ENCODE measurements around the gene KDM2B. TPM values are rescaled to one million over a fixed set of nuclear protein-coding genes. Genes with fewer than 3 reads are reported as not detected.
A peak's percentile ranks its signal among the peaks of the same experiment; 100 is the strongest.
"Not testable (repeated sequence)": the region's sequence is repeated elsewhere in the genome, so short reads cannot be mapped to it uniquely, and the experiment has no call there.

Gene KDM2B
- total RNA-seq, 1 donor from 2014 or later: 18.9 TPM

DNA sequence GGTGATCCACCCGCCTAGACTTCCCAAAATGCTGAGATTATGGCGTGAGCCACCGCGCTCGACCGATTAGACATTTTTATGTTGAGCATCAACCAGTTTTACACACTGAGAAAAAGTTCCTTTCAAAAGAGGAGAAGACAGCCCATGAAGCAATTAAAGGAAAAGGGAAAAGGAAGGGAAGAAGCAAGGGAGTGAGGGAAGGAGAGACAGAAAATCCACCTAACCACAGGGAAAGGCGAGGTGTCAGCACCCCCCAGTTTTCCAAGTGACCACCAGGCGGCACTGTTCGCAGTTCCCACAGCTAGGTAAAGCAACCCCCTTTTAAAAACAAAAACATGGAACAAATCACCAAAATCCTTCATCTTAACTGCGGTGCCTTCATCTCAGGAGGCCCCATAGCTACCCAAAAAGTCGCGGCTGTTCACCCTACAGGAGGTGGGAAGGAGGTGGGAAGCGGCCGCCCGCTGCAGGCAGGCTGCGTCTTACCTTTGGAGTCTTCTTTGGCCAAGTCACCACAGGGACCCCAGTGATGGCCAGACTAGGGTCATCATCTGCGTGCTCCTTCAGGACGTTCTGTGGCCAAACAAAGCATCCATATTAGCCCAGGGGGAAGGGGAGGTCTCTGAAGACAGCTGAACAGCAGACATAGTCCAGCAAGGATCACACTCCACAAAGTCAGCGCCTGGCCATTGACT is 86.6 kb downstream of the KDM2B start:
- H3K4me1 ChIP-seq: no peaks in the 10 kb centered on the region
- H3K36me3 ChIP-seq: no peaks in the 10 kb centered on the region
- no peaks in the 10 kb centered on the region for H3K27me3 ChIP-seq
- no peak for TF ChIP-seq POLR2AphosphoS5 (IDR thresholded peaks at IDR 0.05; ENCODE audit: insufficient read depth in 1 of 2, low read depth in 1 of 2)
- TF ChIP-seq, protein P1, sequence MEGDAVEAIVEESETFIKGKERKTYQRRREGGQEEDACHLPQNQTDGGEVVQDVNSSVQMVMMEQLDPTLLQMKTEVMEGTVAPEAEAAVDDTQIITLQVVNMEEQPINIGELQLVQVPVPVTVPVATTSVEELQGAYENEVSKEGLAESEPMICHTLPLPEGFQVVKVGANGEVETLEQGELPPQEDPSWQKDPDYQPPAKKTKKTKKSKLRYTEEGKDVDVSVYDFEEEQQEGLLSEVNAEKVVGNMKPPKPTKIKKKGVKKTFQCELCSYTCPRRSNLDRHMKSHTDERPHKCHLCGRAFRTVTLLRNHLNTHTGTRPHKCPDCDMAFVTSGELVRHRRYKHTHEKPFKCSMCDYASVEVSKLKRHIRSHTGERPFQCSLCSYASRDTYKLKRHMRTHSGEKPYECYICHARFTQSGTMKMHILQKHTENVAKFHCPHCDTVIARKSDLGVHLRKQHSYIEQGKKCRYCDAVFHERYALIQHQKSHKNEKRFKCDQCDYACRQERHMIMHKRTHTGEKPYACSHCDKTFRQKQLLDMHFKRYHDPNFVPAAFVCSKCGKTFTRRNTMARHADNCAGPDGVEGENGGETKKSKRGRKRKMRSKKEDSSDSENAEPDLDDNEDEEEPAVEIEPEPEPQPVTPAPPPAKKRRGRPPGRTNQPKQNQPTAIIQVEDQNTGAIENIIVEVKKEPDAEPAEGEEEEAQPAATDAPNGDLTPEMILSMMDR (IDR thresholded peaks at IDR 0.05): peak; percentile 32 to 61 (median 40)
- intact Hi-C loops (cut with DNase I): no loop called here
- H3K27ac ChIP-seq: no peak overlapping the region
- no peaks in the 10 kb centered on the region for H3K9me3 ChIP-seq
- DNase-seq (ENCODE audit: extremely low spot score in 2 of 2): no peak
- H3K4me3 ChIP-seq: no peak overlapping the region

DNA sequence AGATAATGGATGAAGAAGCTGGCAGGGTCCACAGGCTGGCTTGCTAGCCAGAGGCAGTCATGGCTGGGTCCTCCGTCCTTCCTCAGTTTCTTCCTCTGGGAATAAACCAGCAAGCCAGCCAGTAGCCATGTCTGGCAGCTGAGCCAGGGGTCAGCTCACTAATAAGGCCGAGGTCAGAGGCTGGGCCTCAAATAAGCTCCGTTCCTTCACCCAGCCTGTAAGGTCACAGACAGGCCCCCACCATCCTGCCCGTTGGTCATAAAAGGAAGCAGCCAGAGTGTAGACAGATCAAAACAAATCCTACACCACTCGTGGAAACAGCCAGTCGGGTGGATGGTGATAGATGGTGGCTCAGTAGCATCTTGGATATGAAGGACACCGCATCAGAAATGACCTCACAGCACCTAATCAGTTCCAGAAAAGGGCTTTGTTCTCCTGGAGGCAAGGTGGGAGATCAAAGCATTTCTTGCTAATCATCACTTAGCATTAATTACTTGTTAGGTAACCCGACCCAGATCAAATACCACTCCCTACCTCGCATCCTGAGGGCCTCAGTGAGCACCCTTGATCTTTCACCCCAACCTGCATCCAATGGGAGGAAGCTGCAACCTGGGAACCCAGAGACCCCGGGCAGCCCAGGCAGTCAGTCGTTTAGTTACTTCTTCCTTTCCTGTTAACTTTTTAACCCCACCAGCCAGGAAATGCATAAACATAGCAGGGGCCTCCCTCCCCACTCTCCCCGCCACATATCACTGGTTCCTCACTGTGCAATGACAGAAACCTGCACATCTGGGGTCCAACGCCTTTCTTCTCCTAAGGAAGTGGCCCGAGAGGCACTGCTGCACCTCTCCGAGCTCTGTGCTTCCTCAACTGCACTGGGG is 90.2 kb downstream of the KDM2B start:
- Histone ChIP-seq H3K27ac (no peak overlapping the region), H3K27me3 (no peaks in the 10 kb centered on the region), H3K36me3 (no peaks in the 10 kb centered on the region), H3K4me1 (no peaks in the 10 kb centered on the region), H3K9me3 (no peaks in the 10 kb centered on the region), H3K4me3 (no peak overlapping the region)
- DNase-seq (ENCODE audit: extremely low spot score in 2 of 2): no peak
- intact Hi-C loops (cut with DNase I): no loop called here
- no peak for TF ChIP-seq POLR2AphosphoS5 (IDR thresholded peaks at IDR 0.05; ENCODE audit: insufficient read depth in 1 of 2, low read depth in 1 of 2)
- TF ChIP-seq, protein P1 (IDR thresholded peaks at IDR 0.05): no peak
- no peak for TF ChIP-seq POLR2A (IDR thresholded peaks at IDR 0.05)

DNA sequence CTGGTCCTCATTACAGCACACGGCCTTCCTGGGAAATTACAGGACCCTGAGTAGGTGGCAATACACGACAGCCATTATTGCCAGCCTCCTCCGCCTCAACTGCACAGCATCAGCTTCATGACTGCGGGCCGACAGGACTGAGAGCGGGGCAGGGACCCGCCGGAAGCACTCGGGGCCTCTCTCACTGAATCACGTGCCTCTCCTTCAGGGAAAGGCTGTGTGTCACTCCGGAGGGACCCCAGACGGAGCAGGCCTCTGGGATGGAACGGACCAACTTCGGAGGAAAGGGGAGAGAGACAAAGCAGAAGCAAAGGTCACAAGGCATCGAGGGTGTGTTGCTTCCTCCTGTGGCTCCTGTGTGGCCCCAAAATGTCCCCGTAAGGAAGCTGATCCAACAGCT is 90.9 kb downstream of the KDM2B start:
- Histone ChIP-seq H3K27me3 (no peaks in the 10 kb centered on the region), H3K9me3 (no peaks in the 10 kb centered on the region), H3K4me3 (no peak overlapping the region), H3K27ac (no peak overlapping the region), H3K4me1 (no peaks in the 10 kb centered on the region), H3K36me3 (no peaks in the 10 kb centered on the region)
- DNase-seq (ENCODE audit: extremely low spot score in 2 of 2): no peak
- intact Hi-C loops (cut with DNase I): no loop called here
- no peak for TF ChIP-seq POLR2A (IDR thresholded peaks at IDR 0.05)
- TF ChIP-seq POLR2AphosphoS5 (IDR thresholded peaks at IDR 0.05; ENCODE audit: insufficient read depth in 1 of 2, low read depth in 1 of 2): no peak
- TF ChIP-seq, protein P1 (IDR thresholded peaks at IDR 0.05): no peak

DNA sequence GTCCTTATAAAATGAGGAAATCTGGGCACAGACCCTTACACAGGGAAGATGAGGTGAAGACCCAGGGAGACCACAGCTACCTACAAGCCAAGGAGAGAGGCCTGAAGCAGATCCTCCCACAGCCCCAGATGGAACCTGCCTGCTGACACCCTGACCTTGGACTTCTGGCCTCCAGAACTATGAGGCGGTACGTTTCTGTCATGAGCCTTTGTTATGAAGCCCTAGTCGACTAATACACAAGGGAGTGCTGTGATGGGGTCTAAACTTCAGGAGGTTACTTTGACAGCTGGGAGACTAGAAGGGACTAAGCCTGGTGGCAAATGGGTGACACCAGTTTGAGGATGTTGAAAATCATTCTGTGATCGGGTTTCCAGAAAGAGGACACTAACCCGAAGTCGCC is 95.9 kb downstream of the KDM2B start:
- H3K4me3 ChIP-seq: no peak overlapping the region
- no peak for DNase-seq (ENCODE audit: extremely low spot score in 2 of 2)
- TF ChIP-seq, protein P1 (IDR thresholded peaks at IDR 0.05): no peak
- TF ChIP-seq POLR2AphosphoS5 (IDR thresholded peaks at IDR 0.05; ENCODE audit: insufficient read depth in 1 of 2, low read depth in 1 of 2): no peak
- no peak for TF ChIP-seq POLR2A (IDR thresholded peaks at IDR 0.05)
- intact Hi-C loops (cut with DNase I): no loop called here
- H3K36me3 ChIP-seq: no peaks in the 10 kb centered on the region
- H3K27ac ChIP-seq: no peak overlapping the region
- H3K9me3 ChIP-seq: no peaks in the 10 kb centered on the region
- H3K27me3 ChIP-seq: no peaks in the 10 kb centered on the region
- no peaks in the 10 kb centered on the region for H3K4me1 ChIP-seq

DNA sequence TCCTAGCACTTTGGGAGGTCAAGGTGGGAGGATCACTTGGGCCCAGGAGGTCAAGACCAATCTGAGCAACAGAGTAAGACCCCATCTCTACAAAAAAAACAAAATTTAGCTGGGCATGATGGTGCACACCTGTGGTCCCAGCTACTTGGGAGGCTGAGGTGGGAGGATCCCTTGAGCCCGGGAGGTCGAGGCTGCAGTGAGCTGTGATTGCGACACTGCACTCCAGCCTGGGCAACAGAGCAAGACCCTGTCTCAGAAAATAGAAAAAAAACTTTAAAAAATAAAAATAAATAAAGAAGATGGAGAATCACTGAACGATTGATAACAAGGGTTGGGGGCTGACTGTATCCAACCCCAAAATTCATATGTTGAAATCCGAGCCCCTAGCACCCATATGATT is 96.3 kb downstream of the KDM2B start:
- DNase-seq (ENCODE audit: extremely low spot score in 2 of 2); H3K4me1 ChIP-seq; H3K9me3 ChIP-seq; H3K4me3 ChIP-seq; H3K27me3 ChIP-seq; intact Hi-C loops (cut with DNase I); H3K27ac ChIP-seq; H3K36me3 ChIP-seq: not testable (repeated sequence)

Data from vagina (tissue), 2 donors.